Mucosa of descending colon (tissue), 3 donors: ENCODE measurements around the gene LRP1B. TPM values are rescaled to one million over a fixed set of nuclear protein-coding genes. Genes with fewer than 3 reads are reported as not detected.

Source experiments
- ATAC-seq: fragments of 200-7000 bp; cut with Tn5 transposase; one replicate; pipeline ENCODE4 v1.9.1; 2020; ENCODE audit warnings: mild to moderate bottlenecking, moderate library complexity
- DNase-seq, 3 donors: peaks; one replicate each; pipeline ENCODE4 v3.0.0-alpha.2; 2020
- H3K36me3 ChIP-seq: fragments of 200-600 bp; one replicate; pipeline ENCODE4 v1.8.0; 2021; ENCODE audit warnings: low read depth, mild to moderate bottlenecking
- H3K4me1 ChIP-seq: fragments of 200-600 bp; one replicate; pipeline ENCODE4 v1.8.0; 2021; ENCODE audit warnings: low read depth, mild to moderate bottlenecking
- H3K4me3 ChIP-seq: fragments of 200-600 bp; one replicate; pipeline ENCODE4 v1.8.0; 2021; ENCODE audit warnings: mild to moderate bottlenecking
- H3K9me3 ChIP-seq: fragments of 200-600 bp; one replicate; pipeline ENCODE4 v1.8.0; 2021; ENCODE audit warnings: mild to moderate bottlenecking
- intact Hi-C, 2 donors: fragments of 100-400 bp; cut with DNase I in 1 of 2; cut with micrococcal nuclease in 1 of 2; formaldehyde crosslinking; loops; one replicate each; pipeline versions ENCODE4 v1.11.0 to v1.11.1; 2022; cut with DNase I, micrococcal nuclease
- total RNA-seq, 3 donors: library from RNA; stranded (reverse); fragmentation: NEBNext Ultra II Directional in 2 of 3; extraction: Animal tissue kit (Norgen Biotek cat#: 25700) in 2 of 3; gene quantifications; one replicate each; pipeline versions ENCODE4 v1.2.1 to v1.2.4, GENCODE V29; 2021 to 2023
- TF ChIP-seq, protein P1 (sequence below): fragments of 200-600 bp; IDR thresholded peaks from one replicate; pipeline ENCODE4 v1.8.0; 2022; ENCODE audit warnings: antibody characterized with exemption, mild to moderate bottlenecking
- donor health status: DM: no; HTN: no; CAD: no; lungs with moderate emphysema.
- donor health status: DM: no; HTN: no; CAD: no.
- donor health status: DM: no; HTN: yes; CAD: no.

The LRP1B gene
- total RNA-seq, 3 donors from 2014 or later, result 0.12 to 1.6 (median 0.20) TPM

GRCh38 chr2:141105763-141106162, 1025.1 kb downstream of the LRP1B start:
- ATAC-seq (no peak), DNase-seq (no peak)
- intact Hi-C loops, result no loop called here
- H3K4me1 ChIP-seq, result no peaks in the 10 kb centered on the region
- no peaks in the 10 kb centered on the region for H3K36me3 ChIP-seq
- TF ChIP-seq, protein P1, sequence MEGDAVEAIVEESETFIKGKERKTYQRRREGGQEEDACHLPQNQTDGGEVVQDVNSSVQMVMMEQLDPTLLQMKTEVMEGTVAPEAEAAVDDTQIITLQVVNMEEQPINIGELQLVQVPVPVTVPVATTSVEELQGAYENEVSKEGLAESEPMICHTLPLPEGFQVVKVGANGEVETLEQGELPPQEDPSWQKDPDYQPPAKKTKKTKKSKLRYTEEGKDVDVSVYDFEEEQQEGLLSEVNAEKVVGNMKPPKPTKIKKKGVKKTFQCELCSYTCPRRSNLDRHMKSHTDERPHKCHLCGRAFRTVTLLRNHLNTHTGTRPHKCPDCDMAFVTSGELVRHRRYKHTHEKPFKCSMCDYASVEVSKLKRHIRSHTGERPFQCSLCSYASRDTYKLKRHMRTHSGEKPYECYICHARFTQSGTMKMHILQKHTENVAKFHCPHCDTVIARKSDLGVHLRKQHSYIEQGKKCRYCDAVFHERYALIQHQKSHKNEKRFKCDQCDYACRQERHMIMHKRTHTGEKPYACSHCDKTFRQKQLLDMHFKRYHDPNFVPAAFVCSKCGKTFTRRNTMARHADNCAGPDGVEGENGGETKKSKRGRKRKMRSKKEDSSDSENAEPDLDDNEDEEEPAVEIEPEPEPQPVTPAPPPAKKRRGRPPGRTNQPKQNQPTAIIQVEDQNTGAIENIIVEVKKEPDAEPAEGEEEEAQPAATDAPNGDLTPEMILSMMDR, result no peak
- no peaks in the 10 kb centered on the region for H3K9me3 ChIP-seq
- no peak overlapping the region for H3K4me3 ChIP-seq

GRCh38 chr2:141103216-141103615, 1027.6 kb downstream of the LRP1B start:
- ATAC-seq, result no peak
- H3K4me3 ChIP-seq, result no peak overlapping the region
- no peaks in the 10 kb centered on the region for H3K36me3 ChIP-seq
- DNase-seq, result no peak
- H3K9me3 ChIP-seq, result no peaks in the 10 kb centered on the region
- H3K4me1 ChIP-seq, result no peaks in the 10 kb centered on the region
- TF ChIP-seq, protein P1, result no peak
- intact Hi-C loops, result no loop called here

GRCh38 chr2:141079231-141079630, 1051.6 kb downstream of the LRP1B start:
- no peaks in the 10 kb centered on the region for H3K9me3 ChIP-seq
- ATAC-seq (no peak), DNase-seq (no peak)

GRCh38 chr2:141075753-141076152, 1055.1 kb downstream of the LRP1B start:
- no peak overlapping the region for H3K4me3 ChIP-seq
- TF ChIP-seq, protein P1, result no peak
- no peaks in the 10 kb centered on the region for H3K36me3 ChIP-seq
- intact Hi-C loops, result no loop called here
- ATAC-seq, result no peak
- no peak for DNase-seq
- no peaks in the 10 kb centered on the region for H3K9me3 ChIP-seq
- no peaks in the 10 kb centered on the region for H3K4me1 ChIP-seq

More at GRCh38 chr2:141079231-141079630, 1051.6 kb downstream of the LRP1B start:
- H3K36me3 ChIP-seq, result no peaks in the 10 kb centered on the region
- no peaks in the 10 kb centered on the region for H3K4me1 ChIP-seq
- TF ChIP-seq, protein P1, result no peak
- intact Hi-C loops, result no loop called here
- no peak overlapping the region for H3K4me3 ChIP-seq

DNA sequence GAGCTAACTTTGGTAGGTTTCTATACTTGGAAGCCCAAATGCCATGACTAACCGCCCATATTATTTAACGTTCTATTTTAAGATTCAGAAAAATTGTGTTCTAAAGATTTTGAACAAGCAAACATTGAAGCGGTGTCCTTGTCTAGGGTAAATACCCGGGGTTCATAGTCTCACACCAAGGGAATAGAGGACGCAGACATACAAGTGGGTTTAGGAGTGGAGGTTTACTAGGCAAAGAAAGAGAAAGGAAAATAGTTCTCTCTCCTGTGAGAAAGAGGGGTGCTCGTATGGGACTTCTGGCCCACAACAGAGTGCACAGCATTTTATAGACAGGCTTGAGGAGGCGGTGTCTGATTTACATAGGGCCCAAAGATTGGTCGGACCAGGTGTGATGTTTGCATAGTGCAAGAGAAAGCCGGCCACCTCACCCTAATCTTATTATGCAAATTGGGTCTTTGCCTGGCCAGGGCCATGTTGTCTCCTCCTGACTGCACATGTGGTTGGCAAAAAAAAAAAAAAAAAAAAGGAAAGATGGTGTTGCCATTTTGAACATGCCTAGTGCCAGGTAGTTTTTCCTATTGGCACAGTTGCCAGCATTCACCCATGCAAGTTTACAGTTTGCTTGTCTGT, 1062.6 kb downstream of the LRP1B start:
- H3K4me3 ChIP-seq, result no peak overlapping the region
- DNase-seq, result no peak
- no peaks in the 10 kb centered on the region for H3K36me3 ChIP-seq
- H3K4me1 ChIP-seq, result no peaks in the 10 kb centered on the region
- intact Hi-C loops, result no loop called here
- no peaks in the 10 kb centered on the region for H3K9me3 ChIP-seq
- TF ChIP-seq, protein P1, result no peak
- no peak for ATAC-seq

DNA sequence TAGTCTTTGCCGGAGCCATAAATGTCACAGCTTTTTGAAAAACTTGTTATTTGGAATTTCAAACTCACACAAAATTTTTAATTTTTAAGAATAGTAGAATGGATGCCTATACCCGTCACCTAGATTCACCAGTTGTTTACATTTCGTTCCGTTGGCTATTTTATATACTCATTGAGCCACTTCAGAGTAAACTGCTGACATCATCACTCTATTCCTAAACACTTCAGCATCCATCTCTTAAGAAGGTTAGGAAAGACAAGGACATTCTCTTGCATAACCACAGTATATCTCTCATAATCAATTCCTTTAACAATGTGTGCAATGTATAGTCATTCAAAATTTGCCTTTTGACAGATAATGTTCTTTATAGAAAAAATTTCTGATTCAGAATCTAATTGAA, 1065.8 kb downstream of the LRP1B start:
- no peaks in the 10 kb centered on the region for H3K9me3 ChIP-seq
- no peaks in the 10 kb centered on the region for H3K4me1 ChIP-seq
- H3K36me3 ChIP-seq, result no peaks in the 10 kb centered on the region
- TF ChIP-seq, protein P1, result no peak
- DNase-seq (no peak), ATAC-seq (no peak)
- intact Hi-C loops, result no loop called here
- H3K4me3 ChIP-seq, result no peak overlapping the region
